Activated T-helper 2 cell treated with anti-CD3 and anti-CD28 coated beads, Interferon-gamma antibody, Interleukin-2, Interleukin-4, amounts not matched to agents 10 μg/mL and 5 μg/mL and 100 μg/mL, durations not matched to agents 14 hours and 24 hours and 36 hours (primary cell): Measurements from ENCODE around the gene SLC47A2. TPM values are rescaled to one million over a fixed set of nuclear protein-coding genes. Genes with fewer than 3 reads are reported as not detected.
"Not testable (repeated sequence)": the region's sequence is repeated elsewhere in the genome, so short reads cannot be mapped to it uniquely, and the experiment has no call there.

ENCODE experiments used
- DNase-seq: peaks from one replicate; pipeline ENCODE4 v3.0.0; 2021; ENCODE audit warnings: low spot score
- H3K27ac Mint-ChIP-seq: one replicate; pipeline ENCODE4 v1.8.0; 2021; ENCODE audit warnings: mixed read lengths
- H3K27me3 Mint-ChIP-seq: one replicate; pipeline ENCODE4 v1.8.0; 2021; ENCODE audit warnings: low read depth, mixed read lengths
- H3K36me3 Mint-ChIP-seq: one replicate; pipeline ENCODE4 v1.8.0; 2021; ENCODE audit warnings: low read depth, mixed read lengths
- H3K4me1 Mint-ChIP-seq: one replicate; pipeline ENCODE4 v1.8.0; 2021; ENCODE audit warnings: low read depth, mixed read lengths
- H3K4me3 Mint-ChIP-seq: one replicate; pipeline ENCODE4 v1.8.0; 2021; ENCODE audit warnings: low read depth, mild to moderate bottlenecking, moderate library complexity, mixed read lengths
- H3K9me3 Mint-ChIP-seq: one replicate; pipeline ENCODE4 v1.8.0; 2021; ENCODE audit warnings: mixed read lengths
- intact Hi-C: fragments of 100-400 bp; cut with micrococcal nuclease; formaldehyde crosslinking; loops from one replicate; pipeline ENCODE4 v1.15.1; 2023
- total RNA-seq: library from RNA; stranded (reverse); gene quantifications from 2 replicates; pipeline ENCODE4 v1.2.3, GENCODE V29; 2022

The SLC47A2 gene, protein sequence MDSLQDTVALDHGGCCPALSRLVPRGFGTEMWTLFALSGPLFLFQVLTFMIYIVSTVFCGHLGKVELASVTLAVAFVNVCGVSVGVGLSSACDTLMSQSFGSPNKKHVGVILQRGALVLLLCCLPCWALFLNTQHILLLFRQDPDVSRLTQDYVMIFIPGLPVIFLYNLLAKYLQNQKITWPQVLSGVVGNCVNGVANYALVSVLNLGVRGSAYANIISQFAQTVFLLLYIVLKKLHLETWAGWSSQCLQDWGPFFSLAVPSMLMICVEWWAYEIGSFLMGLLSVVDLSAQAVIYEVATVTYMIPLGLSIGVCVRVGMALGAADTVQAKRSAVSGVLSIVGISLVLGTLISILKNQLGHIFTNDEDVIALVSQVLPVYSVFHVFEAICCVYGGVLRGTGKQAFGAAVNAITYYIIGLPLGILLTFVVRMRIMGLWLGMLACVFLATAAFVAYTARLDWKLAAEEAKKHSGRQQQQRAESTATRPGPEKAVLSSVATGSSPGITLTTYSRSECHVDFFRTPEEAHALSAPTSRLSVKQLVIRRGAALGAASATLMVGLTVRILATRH
- total RNA-seq, result not detected in 2 replicates

GRCh38 chr17:19716108-19717030 is at the start of gene SLC47A2:
Gene SLC47A2 (minus strand): TSS chr17:19716584. CDS start chr17:19716555, 29 bp downstream.
- no peaks in the 10 kb centered on the region for H3K27me3 Mint-ChIP-seq
- H3K4me3 Mint-ChIP-seq, result no peak within 1 kb of the TSS
- DNase-seq, result no peak
- H3K27ac Mint-ChIP-seq, result no peak within 1 kb of the TSS
- no peaks in the 10 kb centered on the region for H3K9me3 Mint-ChIP-seq
- no peaks in the 10 kb centered on the region for H3K36me3 Mint-ChIP-seq
- no peaks in the 10 kb centered on the region for H3K4me1 Mint-ChIP-seq
- intact Hi-C loops, result no loop called here

DNA sequence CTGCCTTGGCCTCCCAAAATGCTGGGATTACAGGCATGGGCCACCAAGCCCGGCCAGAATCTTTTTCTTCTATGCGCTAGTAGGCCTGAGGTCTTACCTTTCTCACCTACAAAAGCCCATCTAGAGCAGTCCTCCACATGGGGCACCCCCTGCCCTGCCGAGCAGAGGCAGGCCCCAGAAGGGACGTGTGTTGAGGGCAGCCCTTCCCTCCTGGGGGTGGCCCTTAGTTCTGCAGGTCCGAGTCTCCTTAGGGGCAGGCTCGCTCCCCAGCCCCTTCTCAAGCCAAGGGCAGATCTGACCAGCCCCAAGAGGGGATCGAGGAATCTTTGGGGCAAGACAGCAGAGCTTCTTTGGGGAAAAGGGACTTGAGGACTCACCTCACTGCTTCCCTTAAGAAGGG is 49.6 kb upstream of the SLC47A2 start:
- Mint-ChIP-seq H3K4me3 (no peak overlapping the region), H3K27me3 (no peaks in the 10 kb centered on the region), H3K9me3 (no peaks in the 10 kb centered on the region), H3K27ac (no peak overlapping the region), H3K4me1 (peaks cover 4% of the 10 kb centered on the region), H3K36me3 (no peaks in the 10 kb centered on the region)
- no peak for DNase-seq
- intact Hi-C loops, result loop anchor here (1.0 to 10.0 kb wide), 3 partner anchors 121 to 391 kb away; partner anchors contain the start of genes ALDH3A2 and MAPK7

GRCh38 chr17:19763991-19764390 is 47.6 kb upstream of the SLC47A2 start:
- H3K4me3 Mint-ChIP-seq, H3K36me3 Mint-ChIP-seq, DNase-seq, H3K9me3 Mint-ChIP-seq, H3K27ac Mint-ChIP-seq, H3K4me1 Mint-ChIP-seq, H3K27me3 Mint-ChIP-seq: not testable (repeated sequence)
- intact Hi-C loops, result loop anchor here (10.0 kb wide), 2 partner anchors 119 to 389 kb away; partner anchors contain the start of genes ALDH3A2 and MAPK7

- intact Hi-C loops, result loop anchor here (10.0 kb wide), 2 partner anchors 119 to 389 kb away; partner anchors contain the start of genes ALDH3A2 and MAPK7
These were observed 47.0 kb upstream of the SLC47A2 start for GRCh38 chr17:19763416-19763815.

DNA sequence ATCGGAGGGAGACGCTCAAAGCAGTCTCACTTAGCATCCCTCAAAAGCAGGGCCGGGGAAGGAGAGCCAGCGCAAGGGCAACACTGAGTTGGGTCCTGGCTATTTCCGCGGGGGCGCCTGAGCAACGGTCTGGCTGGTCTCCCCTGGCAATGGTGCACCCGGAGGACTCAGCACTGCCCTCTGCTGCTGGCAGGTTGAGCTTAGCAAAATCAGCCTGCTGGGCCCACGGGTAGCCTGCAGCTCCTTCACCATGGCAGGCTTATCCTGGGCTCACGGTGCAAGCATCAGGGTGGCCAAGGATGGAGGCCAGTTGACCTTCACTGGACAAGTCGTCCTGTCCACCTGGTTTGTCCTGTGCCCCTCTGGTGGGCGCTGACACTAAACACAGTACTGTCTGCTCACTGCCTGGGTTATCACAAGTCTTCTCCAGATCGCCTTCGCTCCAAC is 46.2 kb upstream of the SLC47A2 start:
- H3K4me1 Mint-ChIP-seq, result peaks cover 2% of the 10 kb centered on the region
- no peak overlapping the region for H3K4me3 Mint-ChIP-seq
- intact Hi-C loops, result loop anchor here (1.0 to 10.0 kb wide), 3 partner anchors 118 to 388 kb away; partner anchors contain the start of genes ALDH3A2 and MAPK7
- peak; percentile 31 for DNase-seq
- no peaks in the 10 kb centered on the region for H3K9me3 Mint-ChIP-seq
- H3K36me3 Mint-ChIP-seq, result no peaks in the 10 kb centered on the region
- peaks cover 4% of the 10 kb centered on the region for H3K27me3 Mint-ChIP-seq
- no peak overlapping the region for H3K27ac Mint-ChIP-seq

More at GRCh38 chr17:19763416-19763815, 47.0 kb upstream of the SLC47A2 start:
- no peak overlapping the region for H3K4me3 Mint-ChIP-seq
- H3K27me3 Mint-ChIP-seq, result peaks cover 4% of the 10 kb centered on the region
- no peak for DNase-seq
- H3K9me3 Mint-ChIP-seq, result no peaks in the 10 kb centered on the region
- peaks cover 3% of the 10 kb centered on the region for H3K4me1 Mint-ChIP-seq
- H3K36me3 Mint-ChIP-seq, result no peaks in the 10 kb centered on the region
- no peak overlapping the region for H3K27ac Mint-ChIP-seq

DNA sequence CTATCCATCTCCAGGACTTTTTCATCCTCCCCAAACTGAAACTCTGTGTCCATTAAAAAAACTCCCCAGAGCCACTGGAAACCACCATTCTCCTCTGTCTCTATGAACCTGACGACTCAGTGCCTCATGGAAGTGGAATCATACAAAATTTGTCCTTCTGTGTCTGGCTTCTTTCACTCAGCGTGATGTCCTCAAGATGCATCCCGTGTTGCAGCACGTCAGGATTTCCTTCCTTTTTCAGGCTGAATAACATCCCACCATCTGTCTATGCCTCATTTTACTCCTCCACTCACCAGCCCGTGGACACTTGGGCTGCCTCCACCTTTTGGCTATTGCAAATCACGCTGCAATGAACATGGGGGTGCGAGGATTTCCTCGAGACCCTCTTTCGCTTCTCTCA is 44.4 kb upstream of the SLC47A2 start:
- no peak overlapping the region for H3K27ac Mint-ChIP-seq
- peaks cover 4% of the 10 kb centered on the region for H3K27me3 Mint-ChIP-seq
- H3K4me1 Mint-ChIP-seq, result no peaks in the 10 kb centered on the region
- no peaks in the 10 kb centered on the region for H3K9me3 Mint-ChIP-seq
- intact Hi-C loops, result loop anchor here (10.0 kb wide), 2 partner anchors 116 to 386 kb away; partner anchors contain the start of genes ALDH3A2 and MAPK7
- no peak overlapping the region for H3K4me3 Mint-ChIP-seq
- no peaks in the 10 kb centered on the region for H3K36me3 Mint-ChIP-seq
- no peak for DNase-seq

- Mint-ChIP-seq H3K9me3 (no peaks in the 10 kb centered on the region), H3K4me3 (no peak overlapping the region), H3K27me3 (peaks cover 4% of the 10 kb centered on the region), H3K4me1 (no peaks in the 10 kb centered on the region), H3K36me3 (no peaks in the 10 kb centered on the region), H3K27ac (no peak overlapping the region)
- DNase-seq, result no peak
- intact Hi-C loops, result loop anchor here (10.0 kb wide), 2 partner anchors 115 to 385 kb away; partner anchors contain the start of genes ALDH3A2 and MAPK7
These were observed 43.5 kb upstream of the SLC47A2 start for GRCh38 chr17:19759568-19760549.

DNA sequence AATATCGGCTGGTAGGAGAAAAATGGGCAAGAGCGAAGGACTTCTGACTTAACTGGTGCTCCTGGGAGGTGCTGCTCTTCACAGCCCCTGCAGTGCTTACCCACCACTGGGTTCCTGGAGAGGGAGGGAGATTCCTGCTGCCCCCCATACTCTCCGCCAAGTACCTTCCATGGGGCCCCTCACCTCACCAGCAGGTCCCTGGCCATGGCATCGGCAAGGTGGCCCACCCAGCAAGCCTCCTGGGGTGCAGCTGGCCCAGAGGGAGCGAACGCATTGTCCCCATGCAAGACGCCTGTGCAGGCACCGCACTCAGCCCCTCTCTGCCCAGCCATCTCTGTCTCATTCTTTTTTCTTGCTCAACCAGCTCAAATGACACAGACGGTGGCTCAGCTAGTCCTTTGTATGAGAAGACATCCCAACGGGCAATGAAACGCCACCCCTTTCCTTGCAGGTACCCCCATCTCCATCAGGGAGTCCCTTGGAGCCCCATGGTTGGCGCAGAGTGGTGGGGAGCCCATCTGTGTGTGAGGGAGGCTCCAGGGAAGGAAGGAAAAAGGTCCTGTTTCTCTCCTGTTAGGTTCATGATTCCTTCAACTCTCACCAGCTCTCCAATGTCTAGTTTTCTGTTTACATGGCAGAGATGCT is 41.3 kb upstream of the SLC47A2 start:
- Mint-ChIP-seq H3K36me3 (no peaks in the 10 kb centered on the region), H3K9me3 (no peaks in the 10 kb centered on the region), H3K4me3 (no peak overlapping the region), H3K4me1 (no peaks in the 10 kb centered on the region), H3K27ac (no peak overlapping the region), H3K27me3 (peaks cover 5% of the 10 kb centered on the region)
- intact Hi-C loops, result no loop called here
- DNase-seq, result no peak

DNA sequence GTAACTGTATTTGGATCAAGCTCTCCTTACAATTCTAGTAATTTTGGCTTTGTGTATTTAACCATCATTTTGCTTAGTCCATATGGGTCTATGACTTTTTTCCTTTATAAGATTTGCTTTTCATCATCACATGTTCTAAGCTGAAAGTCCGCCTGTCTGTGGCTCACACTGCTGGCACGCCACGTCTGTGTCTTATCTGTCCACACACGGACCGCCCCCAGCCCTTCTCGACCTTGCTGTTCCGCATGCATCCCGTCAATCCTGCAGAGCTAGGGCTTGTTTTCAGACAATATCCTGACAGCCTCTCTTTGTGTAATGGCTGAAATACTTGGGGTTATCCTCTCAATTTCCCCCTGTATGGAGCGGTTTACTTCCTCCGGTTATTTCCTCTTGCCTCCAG is 40.2 kb upstream of the SLC47A2 start:
- Mint-ChIP-seq H3K9me3 (no peaks in the 10 kb centered on the region), H3K4me1 (no peaks in the 10 kb centered on the region), H3K4me3 (no peak overlapping the region), H3K36me3 (no peaks in the 10 kb centered on the region), H3K27ac (no peak overlapping the region), H3K27me3 (peaks cover 8% of the 10 kb centered on the region)
- intact Hi-C loops, result no loop called here
- DNase-seq, result no peak

GRCh38 chr17:19755821-19756510 is 39.6 kb upstream of the SLC47A2 start:
- intact Hi-C loops, result no loop called here
- Mint-ChIP-seq H3K36me3 (no peaks in the 10 kb centered on the region), H3K27ac (no peak overlapping the region), H3K9me3 (no peaks in the 10 kb centered on the region), H3K4me1 (no peaks in the 10 kb centered on the region), H3K27me3 (peaks cover 8% of the 10 kb centered on the region), H3K4me3 (no peak overlapping the region)
- no peak for DNase-seq

GRCh38 chr17:19755392-19755791 is 39.0 kb upstream of the SLC47A2 start:
- Mint-ChIP-seq H3K4me1 (no peaks in the 10 kb centered on the region), H3K36me3 (no peaks in the 10 kb centered on the region), H3K9me3 (no peaks in the 10 kb centered on the region), H3K27me3 (peaks cover 6% of the 10 kb centered on the region), H3K27ac (no peak overlapping the region), H3K4me3 (no peak overlapping the region)
- DNase-seq, result no peak
- intact Hi-C loops, result no loop called here
